ENCODE measurements around the gene KATNB1. TPM values are rescaled to one million over a fixed set of nuclear protein-coding genes. Genes with fewer than 3 reads are reported as not detected.

KATNB1 gene, protein sequence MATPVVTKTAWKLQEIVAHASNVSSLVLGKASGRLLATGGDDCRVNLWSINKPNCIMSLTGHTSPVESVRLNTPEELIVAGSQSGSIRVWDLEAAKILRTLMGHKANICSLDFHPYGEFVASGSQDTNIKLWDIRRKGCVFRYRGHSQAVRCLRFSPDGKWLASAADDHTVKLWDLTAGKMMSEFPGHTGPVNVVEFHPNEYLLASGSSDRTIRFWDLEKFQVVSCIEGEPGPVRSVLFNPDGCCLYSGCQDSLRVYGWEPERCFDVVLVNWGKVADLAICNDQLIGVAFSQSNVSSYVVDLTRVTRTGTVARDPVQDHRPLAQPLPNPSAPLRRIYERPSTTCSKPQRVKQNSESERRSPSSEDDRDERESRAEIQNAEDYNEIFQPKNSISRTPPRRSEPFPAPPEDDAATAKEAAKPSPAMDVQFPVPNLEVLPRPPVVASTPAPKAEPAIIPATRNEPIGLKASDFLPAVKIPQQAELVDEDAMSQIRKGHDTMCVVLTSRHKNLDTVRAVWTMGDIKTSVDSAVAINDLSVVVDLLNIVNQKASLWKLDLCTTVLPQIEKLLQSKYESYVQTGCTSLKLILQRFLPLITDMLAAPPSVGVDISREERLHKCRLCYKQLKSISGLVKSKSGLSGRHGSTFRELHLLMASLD
- total RNA-seq, result 10 to 100 TPM; 20.2 to 33.9 TPM

DNA sequence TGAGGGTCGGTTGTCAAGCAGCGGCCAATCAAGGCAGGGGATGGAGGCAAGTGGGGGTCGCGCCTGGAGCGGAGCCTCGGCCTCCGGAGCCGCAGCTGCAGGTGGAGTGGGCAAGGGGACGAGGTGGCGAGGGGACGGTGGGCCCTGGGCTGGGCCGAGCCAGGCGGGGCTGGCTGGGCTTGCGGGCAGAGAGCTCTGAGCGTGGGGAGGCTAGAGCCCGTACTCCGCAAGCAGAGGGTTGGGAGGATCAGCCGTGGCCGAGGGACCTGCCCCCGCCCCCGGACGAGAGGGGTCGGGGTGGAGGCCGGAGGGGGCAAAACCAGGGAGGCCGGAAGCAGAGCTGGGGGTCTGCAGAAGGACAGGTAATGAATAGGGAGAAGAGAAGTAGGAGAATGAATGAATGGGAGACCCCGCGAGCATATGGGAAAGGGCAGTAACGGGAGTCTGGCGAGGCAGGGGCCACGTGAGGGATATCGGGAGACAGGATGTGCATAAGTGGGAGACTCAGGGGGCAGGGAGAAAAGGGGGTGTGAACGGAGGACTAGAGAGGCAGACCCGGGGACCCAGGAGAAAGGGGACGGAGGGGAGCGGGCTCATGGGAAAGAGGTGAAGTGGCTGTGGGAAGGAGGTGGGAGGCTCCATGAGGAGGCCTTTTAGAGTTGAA is at the start of gene KATNB1:
KATNB1 (plus strand) TSS at position 16 of the 664 bp plus-strand sequence. CDS start 1,474 bp downstream, outside the sequence.
- ATAC-seq, result no peak
- peak within 1 kb of the TSS; percentile 93 to 98 for H3K27ac Mint-ChIP-seq
- H3K9me3 Mint-ChIP-seq, result peaks cover 12 to 18% of the 10 kb centered on the region in 2 donors
- H3K36me3 Mint-ChIP-seq, result peaks cover 12 to 23% of the 10 kb centered on the region in 2 donors
- no peak for DNase-seq (ENCODE audit: low spot score in 2 of 2)

DNA sequence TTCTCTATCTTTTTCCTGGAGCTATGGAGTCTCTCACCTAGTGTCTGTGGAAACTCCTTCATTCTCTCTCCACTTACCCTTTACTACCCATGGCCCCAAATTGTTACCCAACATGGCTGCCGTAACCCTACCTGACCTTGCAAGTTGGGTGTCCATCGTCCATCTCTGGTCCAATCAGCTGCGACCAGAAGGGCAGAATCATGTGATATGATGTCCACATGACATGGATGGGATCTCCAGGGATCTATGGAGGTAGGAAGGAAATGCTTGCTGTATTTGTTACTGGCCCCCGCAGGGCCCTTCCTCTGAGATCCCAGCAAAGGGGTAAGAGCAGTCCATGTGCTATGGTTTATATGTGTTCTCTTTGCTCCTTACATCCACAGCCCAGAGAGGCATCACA is 49.0 kb upstream of the KATNB1 start:
- H3K27ac Mint-ChIP-seq, result no peak overlapping the region
- no peaks in the 10 kb centered on the region for H3K9me3 Mint-ChIP-seq
- ATAC-seq (no peak), DNase-seq (ENCODE audit: low spot score in 2 of 2) (no peak)
- no peaks in the 10 kb centered on the region for H3K36me3 Mint-ChIP-seq

DNA sequence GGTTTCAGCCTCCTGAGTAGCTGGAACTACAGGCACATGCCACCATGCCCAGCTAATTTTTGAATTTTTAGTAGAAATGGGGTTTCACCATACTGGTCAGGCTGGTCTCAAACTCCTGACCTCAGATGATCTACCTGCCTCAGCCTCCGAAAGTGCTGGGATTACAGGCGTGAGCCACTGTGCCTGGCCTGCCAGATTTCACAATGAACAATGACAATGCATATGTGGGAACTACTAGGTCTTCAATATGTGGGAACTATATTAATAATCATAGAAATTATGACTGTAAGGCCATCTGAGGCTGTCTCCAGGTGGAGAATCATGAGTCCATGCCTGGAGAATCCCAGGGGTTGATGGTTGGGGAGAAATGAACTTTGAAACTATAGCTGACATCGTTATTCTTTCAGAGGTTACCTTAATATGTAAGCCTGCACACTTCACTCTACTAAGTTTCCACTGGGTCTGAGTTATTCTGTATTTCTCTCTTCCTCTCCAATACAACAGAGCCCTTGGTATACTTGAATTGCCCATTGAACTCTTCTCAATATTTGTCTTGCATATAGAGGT is 48.1 kb upstream of the KATNB1 start:
- H3K27ac Mint-ChIP-seq, result peak overlapping the region in 1 of 2 donors; percentile 88
- no peaks in the 10 kb centered on the region for H3K36me3 Mint-ChIP-seq
- no peaks in the 10 kb centered on the region for H3K9me3 Mint-ChIP-seq
- no peak for ATAC-seq
- no peak for DNase-seq (ENCODE audit: low spot score in 2 of 2)

DNA sequence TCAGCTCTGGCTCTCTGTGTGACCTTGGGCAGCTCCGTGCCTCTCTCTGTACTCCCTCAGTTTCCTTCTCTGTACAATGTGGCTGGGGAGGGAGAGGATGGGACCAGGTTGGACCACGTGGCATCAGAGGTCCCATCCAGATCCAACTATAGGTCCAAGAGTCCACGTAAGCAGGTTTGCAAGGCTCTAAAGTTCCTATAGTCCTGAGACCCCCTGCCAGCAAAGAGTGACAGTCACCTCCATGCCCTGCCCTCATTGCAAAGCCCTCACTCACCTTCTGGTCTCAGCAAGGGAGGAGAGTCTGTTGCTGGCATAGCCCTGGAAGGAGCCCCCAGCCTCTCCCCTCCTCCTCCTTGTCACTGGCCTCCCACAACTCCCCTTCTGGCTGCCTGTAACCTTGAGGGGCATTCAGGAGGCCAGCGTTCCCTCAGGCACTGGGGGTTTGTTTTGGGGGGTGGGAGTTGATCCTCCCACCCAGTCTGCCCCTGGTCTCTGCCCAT is 47.0 kb upstream of the KATNB1 start:
- ATAC-seq (no peak), DNase-seq (ENCODE audit: low spot score in 2 of 2) (no peak)
- H3K27ac Mint-ChIP-seq, result no peak overlapping the region
- no peaks in the 10 kb centered on the region for H3K36me3 Mint-ChIP-seq
- no peaks in the 10 kb centered on the region for H3K9me3 Mint-ChIP-seq

DNA sequence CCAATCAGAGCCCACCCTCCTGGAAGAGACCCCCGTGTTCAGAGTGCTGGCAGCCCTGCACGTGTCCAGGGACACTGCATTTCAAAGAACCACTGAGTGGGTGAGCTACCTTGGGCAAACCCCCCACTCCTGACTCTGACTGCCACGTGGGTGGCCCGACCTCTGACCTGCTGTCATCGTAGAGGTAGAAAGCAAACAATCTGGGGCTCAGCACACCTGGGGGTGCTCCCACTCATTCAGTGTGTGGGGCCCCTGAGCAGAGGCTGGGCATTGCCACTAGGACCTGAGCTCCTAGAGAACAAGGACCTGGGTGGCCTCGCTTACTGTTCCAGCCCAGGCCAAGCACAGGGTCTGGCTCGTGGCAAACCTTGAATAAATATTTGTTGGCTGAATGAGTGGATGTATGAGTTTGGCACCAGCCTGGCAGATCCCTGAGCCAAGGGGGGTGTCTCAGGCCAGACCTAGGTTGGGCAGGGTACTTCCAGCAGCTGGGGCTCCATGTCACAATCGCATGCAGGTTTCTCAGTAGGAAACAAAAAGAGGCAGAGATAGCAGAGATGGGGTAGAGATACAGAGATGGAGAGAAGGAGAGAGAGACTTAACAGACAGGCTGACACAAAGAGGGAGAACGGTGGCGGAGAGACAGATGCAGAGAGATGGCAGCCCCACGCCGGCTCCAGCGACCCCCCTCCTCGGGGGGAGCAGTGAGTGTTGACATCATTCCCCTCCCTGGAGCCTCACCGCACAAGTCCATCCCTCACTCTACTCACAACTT is 46.4 kb upstream of the KATNB1 start:
- DNase-seq (ENCODE audit: low spot score in 2 of 2) (no peak), ATAC-seq (peak in 1 of 2 donors; percentile 4)
- H3K9me3 Mint-ChIP-seq, result no peaks in the 10 kb centered on the region
- peak overlapping the region; percentile 43 to 91 for H3K27ac Mint-ChIP-seq
- no peaks in the 10 kb centered on the region for H3K36me3 Mint-ChIP-seq

DNA sequence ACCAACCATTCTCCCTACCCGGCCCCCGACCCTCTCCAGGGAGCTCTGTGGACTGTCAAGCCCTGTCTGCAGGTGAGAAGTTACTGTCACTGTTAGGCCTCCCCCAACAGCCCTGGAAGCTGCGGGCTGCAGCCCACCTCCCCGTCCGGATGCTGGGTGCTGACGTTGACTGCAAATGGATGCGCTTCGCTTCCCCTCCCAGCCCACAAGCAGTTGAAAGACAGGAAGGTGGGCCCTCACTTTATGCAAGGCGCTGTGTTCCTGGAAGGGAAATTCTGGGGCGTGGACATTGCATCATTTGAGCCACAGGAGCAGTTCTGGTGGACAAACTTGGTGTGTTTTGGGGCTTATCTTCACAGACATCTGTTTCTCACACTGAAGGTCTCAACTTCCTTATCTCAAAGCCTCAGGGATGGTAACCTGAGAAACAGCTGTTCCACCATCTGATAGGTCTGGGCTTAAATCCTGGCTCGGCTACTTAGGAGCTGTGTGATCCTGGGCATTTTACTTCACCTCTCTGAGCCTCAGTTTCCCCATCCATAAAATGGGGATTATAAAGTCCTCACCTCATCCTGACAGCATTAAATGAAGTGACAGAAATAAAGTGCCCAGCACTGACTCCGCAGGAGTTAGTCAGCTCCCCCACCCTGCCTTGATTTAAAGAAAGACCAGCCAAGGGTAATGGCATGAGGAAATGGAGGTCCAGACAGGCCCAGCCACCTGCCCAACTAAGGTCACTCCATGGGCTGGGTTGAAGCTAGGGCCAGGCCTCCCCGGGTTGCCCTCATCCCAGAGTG is 45.6 kb upstream of the KATNB1 start:
- Mint-ChIP-seq H3K27ac (peak overlapping the region; percentile 43 to 66), H3K9me3 (no peaks in the 10 kb centered on the region), H3K36me3 (no peaks in the 10 kb centered on the region)
- DNase-seq (ENCODE audit: low spot score in 2 of 2) (no peak), ATAC-seq (peak; percentile 64 to 66)

DNA sequence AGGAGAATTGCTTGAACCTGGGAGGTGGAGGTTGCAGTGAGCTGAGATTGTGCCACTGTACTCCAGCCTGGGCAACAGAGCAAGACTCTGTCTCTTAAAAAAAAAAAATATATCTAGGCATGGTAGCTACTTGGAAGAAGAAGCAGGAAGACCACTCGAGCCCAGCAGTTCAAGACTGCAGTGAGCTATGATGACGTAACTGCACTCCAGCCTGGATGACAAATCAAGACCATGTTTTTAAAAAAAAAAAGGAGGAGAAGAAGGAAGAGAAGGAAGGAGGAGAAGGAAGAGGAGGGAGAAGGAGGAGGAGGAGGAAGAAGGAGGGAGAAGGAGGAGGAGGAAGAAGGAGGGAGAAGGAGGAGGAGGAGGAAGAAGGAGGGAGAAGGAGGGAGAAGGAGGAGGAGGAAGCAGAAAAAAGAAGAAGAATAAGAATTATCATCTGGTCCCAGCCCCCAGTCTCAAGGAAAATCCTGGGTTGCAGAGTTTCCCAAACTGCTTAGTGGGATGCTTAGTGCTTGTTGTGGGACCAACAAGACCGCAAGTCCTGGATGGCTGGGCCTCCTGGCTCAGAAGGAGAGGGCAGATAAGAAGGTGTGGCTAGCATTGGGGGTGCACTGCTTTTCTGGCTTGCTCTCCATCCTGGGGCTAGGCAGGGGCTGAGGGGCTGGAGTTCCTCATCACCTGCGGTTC is 44.6 kb upstream of the KATNB1 start:
- no peaks in the 10 kb centered on the region for H3K36me3 Mint-ChIP-seq
- no peaks in the 10 kb centered on the region for H3K9me3 Mint-ChIP-seq
- peak overlapping the region in 1 of 2 donors; percentile 32 for H3K27ac Mint-ChIP-seq
- no peak for ATAC-seq
- DNase-seq (ENCODE audit: low spot score in 2 of 2), result no peak

DNA sequence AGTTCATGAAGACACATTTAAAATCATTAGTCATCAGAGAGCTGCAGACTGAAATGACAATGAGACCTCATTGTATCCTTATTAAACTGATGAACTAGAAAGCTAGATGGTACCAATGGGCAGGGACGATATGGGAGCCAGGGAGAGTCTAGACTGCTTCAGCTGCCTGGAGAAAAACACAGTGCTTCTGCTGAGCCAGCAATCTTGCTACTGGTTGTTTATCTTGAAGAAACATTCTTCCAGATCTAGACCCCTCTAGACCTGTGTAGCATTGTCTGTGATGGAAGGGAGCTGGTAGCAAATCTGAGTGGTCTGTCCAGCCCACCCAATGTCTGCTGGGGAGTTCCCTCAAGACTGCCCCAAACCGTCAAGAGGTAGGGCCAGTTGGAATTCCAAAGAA is 42.9 kb upstream of the KATNB1 start:
- H3K27ac Mint-ChIP-seq, result no peak overlapping the region
- H3K36me3 Mint-ChIP-seq, result no peaks in the 10 kb centered on the region
- ATAC-seq (no peak), DNase-seq (ENCODE audit: low spot score in 2 of 2) (no peak)
- H3K9me3 Mint-ChIP-seq, result no peaks in the 10 kb centered on the region

DNA sequence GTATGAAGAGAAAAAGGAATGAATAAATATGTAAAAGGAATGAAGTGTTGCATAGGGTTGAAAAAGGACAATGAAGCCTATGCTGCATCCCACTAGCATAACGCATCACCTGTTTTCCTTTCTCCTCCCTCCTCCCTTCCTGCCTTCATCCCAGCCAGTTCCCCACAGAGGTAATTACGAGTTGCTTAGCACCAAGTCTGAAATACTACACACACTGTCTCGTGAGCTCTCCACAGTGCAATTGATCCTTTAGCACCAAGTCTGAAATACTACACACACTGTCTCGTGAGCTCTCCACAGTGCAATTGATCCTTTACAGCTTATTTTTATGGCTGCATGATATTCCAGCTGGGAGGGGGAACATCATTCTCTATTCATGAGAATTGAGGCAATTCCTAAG is 42.0 kb upstream of the KATNB1 start:
- DNase-seq (ENCODE audit: low spot score in 2 of 2), result no peak
- no peaks in the 10 kb centered on the region for H3K9me3 Mint-ChIP-seq
- no peak overlapping the region for H3K27ac Mint-ChIP-seq
- ATAC-seq, result no peak
- no peaks in the 10 kb centered on the region for H3K36me3 Mint-ChIP-seq

DNA sequence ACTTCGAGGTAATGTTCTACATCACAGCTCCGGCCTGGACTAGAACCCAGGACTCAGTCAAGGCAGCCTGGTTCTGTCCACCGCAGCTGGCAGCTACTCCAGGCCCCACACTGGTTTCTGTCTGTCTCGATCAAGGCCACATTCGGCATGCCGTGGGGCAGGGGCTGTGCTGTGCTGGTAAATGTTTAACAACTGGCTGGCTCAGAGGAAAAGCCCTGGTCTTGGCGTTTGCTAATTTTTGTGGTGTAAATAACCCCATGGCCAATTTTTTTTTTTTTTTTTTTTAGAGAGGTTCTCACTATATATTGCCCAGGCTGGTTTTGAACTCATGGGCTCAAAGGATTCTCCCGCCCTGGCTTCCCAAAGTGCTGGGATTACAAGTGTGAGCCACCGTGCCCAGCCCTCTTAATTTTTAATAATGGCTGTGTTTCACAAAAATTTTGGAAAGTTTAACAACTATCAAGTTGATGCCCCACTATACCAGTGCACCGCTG is 41.3 kb upstream of the KATNB1 start:
- Mint-ChIP-seq H3K36me3 (no peaks in the 10 kb centered on the region), H3K9me3 (no peaks in the 10 kb centered on the region), H3K27ac (no peak overlapping the region)
- ATAC-seq (no peak), DNase-seq (ENCODE audit: low spot score in 2 of 2) (no peak)

DNA sequence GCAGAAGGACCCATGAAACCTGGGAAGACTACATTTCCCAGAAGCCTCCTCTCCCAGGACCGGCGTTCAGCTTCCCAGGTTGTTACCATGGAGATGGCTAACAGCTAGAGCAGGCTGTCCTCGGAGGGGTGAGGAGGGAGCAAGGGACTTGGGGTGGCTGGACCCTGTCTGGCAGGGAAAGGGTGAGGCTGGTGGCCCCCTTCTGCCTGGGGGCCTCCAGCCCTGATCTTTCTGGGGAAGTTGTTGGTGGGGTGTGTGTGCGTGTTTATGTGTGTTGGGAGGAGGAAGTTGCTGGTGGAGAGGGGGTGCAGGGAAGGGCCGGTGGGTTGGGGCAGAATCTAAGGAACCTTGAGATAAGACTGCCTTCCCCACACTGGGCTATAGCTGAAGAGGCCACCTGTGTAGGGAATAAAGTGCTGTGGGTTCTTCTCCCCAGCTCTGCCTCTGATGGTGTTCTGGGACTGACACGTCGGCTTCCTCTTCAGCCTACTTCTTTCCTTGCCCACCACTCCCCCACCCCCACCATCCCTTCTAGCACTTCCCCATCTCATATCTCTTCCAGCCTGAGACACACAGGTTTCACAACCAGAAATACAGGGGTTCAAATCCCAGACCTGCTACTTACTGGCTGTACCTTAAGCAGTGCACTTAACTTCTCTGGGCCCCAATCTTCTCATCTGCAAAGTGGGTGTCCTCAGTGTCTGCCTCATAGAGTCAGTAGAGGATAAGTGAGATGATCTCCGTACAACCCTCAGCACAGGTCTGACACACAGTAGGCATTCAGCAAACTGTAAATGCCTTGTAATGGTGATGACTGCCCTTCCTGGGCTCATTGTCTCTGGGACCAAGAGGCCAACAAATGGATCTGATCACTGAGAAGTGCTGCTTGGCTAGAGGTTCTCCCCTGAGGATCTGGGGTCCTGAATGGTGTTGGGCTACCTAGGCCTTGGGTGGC is 40.6 kb upstream of the KATNB1 start, which contains the start of gene DRC7:
DRC7 (plus strand) TSS at position 82 of the 955 bp plus-strand sequence. CDS start 3,144 bp downstream, outside the sequence.
- peak in 1 of 2 donors; percentile 78 for ATAC-seq
- H3K36me3 Mint-ChIP-seq, result no peaks in the 10 kb centered on the region
- DNase-seq (ENCODE audit: low spot score in 2 of 2), result no peak
- H3K27ac Mint-ChIP-seq, result no peak within 1 kb of the TSS
- H3K9me3 Mint-ChIP-seq, result no peaks in the 10 kb centered on the region

DNA sequence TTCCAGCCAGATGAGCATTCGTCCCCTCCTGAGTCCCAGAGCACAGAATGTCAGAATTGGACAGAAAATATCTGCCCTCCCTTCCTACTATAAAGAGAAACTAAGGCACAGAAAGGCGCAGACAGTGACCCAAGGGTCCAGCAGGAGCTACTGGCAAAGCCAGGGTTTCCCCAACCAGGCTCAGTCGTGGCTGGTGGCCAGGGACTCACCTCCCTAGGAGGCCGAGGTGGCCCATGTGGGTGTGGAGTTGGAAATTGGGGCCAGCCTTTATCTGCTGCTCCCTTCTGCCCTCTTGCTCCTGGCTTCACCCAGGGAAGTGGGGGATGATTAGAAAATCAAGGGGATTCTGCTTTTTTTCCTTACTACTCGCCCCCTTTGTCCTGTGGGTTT is 39.9 kb upstream of the KATNB1 start:
- Mint-ChIP-seq H3K27ac (no peak overlapping the region), H3K9me3 (no peaks in the 10 kb centered on the region)

DNA sequence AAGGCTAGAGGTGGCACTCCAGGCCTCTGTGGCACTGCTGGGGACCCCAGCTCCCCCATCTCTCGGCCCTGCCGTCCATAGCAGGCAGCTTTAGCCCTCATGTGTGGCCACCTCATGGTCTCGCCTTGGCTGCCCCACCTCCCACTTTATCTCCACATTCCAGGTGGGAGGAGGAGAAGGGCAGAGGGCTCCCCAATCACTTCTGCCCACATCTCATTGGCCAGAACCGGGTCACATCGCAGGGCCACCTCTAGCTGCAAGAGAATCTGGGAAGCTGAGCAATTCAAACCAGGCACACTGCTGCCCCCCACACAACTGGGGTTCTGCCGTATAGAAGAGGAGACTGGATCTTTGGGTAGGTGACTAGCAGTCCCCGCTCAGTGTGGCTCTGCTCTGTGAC is 39.3 kb upstream of the KATNB1 start:
- ATAC-seq (no peak), DNase-seq (ENCODE audit: low spot score in 2 of 2) (no peak)
- no peaks in the 10 kb centered on the region for H3K9me3 Mint-ChIP-seq
- H3K36me3 Mint-ChIP-seq, result no peaks in the 10 kb centered on the region
- no peak overlapping the region for H3K27ac Mint-ChIP-seq

More for the DNA sequence above, 39.9 kb upstream of the KATNB1 start:
- ATAC-seq, result no peak
- DNase-seq (ENCODE audit: low spot score in 2 of 2), result no peak
- H3K36me3 Mint-ChIP-seq, result no peaks in the 10 kb centered on the region
